Measurements from ENCODE around the gene HOXA7.

HOXA7 gene

GRCh38 chr7:27133409-27134231 is 22.9 kb downstream of the HOXA7 start:
- DNase-seq (ENCODE audit: low read depth): no peak

DNA sequence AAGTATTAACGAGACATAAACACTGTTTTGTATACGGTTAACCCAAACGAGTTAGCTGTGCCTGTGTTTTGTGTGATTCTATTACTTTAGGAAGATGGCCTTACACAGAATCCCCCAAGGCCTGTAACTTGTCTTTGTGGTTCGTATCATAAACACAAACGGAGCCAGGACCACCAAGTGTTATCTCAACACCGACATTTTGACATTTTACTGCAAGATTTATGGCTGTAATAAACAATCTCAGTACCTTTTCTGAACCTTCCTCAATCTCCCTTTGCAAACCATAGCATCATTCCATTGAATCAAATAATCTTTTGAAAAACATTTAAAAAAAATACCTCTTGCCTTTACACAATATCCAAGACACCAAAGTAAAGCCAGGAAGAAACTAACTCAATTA is 23.5 kb downstream of the HOXA7 start:
- DNase-seq (ENCODE audit: low read depth): no peak

DNA sequence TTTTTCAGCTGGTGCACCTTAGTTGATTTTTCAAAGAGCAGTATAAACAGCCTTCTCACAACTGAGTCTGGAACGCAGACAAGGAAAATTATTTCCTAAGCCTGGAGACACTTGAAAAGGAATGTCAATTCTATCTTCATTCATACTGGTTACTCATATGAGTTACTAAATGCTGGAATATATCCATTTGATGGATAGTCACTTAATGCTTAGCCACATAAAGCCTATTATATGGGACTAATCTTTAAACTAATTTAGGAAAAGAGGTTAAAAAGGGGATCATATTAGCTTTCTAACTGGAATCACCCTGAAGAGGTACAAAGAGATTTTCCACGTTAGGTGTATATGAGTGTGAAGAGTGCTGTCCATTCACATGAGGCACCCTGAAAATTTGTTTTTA is 24.3 kb downstream of the HOXA7 start:
- no peak for DNase-seq (ENCODE audit: low read depth)

DNA sequence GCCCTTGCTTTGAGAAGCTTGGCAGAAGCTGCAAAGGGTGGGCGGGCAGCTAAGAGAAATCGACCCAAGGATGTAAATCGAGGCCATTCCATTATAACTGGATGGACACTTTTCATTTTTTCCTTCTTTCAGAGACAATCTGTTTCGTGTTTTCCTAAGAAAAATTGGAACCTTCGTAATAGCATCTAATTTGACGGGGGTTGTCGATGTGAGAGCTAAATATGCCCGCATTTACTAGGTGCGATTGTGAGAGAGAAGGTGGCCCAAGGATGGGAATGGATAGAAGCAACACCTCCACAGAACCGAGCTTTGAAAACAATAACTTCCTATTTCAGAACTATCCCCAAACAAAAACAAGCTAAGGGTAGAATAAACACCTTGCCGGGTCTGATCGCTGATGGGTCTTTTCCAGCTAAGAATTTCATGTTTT is 25.1 kb downstream of the HOXA7 start:
- no peak for DNase-seq (ENCODE audit: low read depth)

GRCh38 chr7:27130540-27131389 is 25.7 kb downstream of the HOXA7 start, which contains the start of gene HOXA4:
HOXA4 (minus strand) TSS chr7:27130757; CDS start chr7:27130733, 24 bp downstream.
- peak; percentile 26 for DNase-seq (ENCODE audit: low read depth)

DNA sequence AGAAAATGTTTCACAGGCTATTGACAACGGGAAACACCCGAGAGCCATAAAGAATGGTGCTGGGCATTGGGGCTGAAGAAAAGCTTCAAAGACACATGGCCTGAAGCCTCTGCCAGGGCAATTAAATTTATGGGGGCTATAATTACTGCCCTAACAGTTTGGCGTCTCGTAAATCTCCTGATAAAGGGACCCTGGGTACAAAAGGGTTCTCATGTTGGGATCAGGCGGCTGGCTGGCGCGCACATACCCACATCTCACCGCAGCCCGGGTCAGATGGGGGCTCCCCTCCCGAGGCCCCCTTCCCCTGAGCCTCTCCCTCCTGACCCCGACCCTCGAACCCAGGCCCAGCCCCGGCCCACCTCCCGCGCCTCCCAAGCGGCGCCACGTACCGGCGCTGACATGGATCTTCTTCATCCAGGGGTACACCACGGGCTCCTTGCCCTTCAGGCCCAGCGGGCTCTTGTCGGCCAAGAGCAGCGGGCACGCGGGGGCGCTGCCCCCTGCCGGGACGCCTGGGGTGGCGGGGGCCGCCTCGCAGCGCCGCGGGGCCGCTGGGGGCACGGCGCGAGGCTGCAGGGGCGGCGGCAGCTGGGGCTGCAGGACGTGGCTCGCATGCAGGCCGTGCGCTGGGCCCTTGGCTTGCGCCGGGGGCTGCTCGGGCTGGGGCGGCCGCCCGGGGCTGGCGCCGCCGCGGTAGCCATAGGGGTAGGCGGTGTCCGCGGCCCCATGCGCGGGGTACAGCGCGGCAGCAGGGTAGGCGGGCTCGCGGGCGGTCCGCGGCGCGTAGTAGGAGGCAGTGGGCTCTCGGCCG is 26.5 kb downstream of the HOXA7 start:
- DNase-seq (ENCODE audit: low read depth): no peak

GRCh38 chr7:27128776-27129728 is 27.4 kb downstream of the HOXA7 start:
- DNase-seq (ENCODE audit: low read depth): no peak

DNA sequence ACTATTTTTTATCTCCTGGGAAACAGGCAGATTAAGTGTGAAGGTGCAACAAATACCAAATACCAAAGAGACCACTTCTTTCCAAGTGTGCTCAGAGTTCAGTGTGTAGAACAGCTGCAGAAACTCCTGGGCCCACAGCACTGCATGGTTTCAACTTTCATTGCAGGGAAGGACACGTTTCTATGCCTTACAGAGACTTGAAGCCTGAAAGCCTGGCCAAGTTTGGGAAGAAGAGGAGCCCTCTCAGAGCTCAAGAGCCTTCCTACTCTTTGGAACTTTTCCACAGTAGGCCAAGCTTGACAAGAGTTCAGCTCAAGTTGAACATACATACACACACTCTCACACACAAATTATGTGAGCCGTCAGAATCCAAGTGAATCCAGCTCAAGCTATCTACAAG is 28.4 kb downstream of the HOXA7 start:
- no peak for DNase-seq (ENCODE audit: low read depth)

GRCh38 chr7:27126596-27127327 is 29.7 kb downstream of the HOXA7 start:
- DNase-seq (ENCODE audit: low read depth): no peak

DNA sequence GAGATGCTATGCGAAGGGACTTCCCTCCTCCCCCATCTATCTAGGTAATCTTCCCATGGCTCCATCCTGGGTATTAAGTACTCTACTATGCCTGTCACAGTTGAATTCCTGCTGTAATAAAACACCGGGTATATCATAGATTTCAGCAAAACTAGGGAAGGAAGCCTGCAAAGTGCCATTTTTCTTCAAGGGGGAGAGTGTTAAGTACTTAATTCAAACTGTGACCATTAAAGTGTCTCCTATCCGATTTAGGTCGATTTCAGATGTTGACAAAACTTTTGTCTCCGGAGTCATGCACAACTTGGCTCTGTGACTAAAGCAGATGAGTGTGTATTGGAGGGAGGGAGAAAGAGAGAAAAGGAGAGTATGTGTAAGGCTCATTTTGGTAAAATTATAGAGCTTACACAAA is 30.5 kb downstream of the HOXA7 start:
- DNase-seq (ENCODE audit: low read depth): no peak

- DNase-seq (ENCODE audit: low read depth): no peak
Observed at GRCh38 chr7:27124902-27125689, 31.4 kb downstream of the HOXA7 start.

- no peak for DNase-seq (ENCODE audit: low read depth)
Observed at GRCh38 chr7:27124096-27124901, 32.2 kb downstream of the HOXA7 start.

GRCh38 chr7:27123477-27124053 is 32.9 kb downstream of the HOXA7 start:
- no peak for DNase-seq (ENCODE audit: low read depth)

DNA sequence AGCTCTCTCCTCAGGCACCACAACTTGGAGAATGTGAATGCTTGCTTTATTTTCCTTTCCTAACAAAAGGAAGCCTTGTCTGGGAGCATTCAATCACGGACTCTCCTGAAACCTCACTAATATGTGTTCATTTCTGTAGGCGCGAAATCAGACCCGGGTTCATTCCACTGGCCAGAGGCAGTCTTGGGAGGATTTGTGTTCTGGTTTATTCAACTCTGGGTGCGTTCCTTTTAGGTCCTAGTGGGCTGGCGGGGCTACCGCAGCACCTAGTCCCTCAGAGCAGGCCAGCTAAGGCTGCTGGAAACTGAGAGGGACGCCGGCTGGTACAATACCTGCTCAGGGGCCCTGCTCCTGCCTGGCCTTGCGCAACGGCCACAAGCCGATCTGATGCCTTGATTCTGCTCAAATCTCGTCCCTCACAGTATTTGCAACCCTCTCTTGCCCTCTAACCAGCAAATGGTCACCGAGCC is 33.4 kb downstream of the HOXA7 start:
- no peak for DNase-seq (ENCODE audit: low read depth)

- DNase-seq (ENCODE audit: low read depth): no peak
Observed at GRCh38 chr7:27122077-27122910, 34.2 kb downstream of the HOXA7 start.

DNA sequence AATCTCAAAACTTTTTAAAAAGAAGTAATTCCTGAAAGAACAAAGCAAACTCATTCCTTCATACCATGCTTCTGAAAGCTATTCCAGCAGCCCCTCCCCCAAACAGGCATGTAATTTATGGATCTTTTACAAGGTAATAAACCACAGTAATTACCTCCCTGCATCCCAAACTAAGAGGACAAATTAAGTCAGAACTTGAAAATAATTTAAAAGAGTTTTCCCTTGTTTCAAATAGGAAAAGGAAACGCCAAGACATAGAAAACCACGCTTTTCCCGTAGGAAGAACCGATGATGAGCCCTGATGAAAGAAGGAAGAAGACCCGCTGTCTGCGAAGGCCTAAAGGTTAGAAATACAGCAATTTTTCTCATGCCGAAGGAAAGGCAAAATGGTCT is 34.8 kb downstream of the HOXA7 start:
- DNase-seq (ENCODE audit: low read depth): no peak

- DNase-seq (ENCODE audit: low read depth): no peak
Observed at GRCh38 chr7:27119412-27119911, 37.0 kb downstream of the HOXA7 start.

Data from T-helper 22 cell (primary cell).